Tibial nerve (tissue), 3 donors: ENCODE results near the gene AGXT.

Experiments used
- POLR2A ChIP-seq, 2 donors: fragments of 450-650 bp; IDR thresholded peaks; one replicate each; pipeline ENCODE4 v1.6.1; 2017; ENCODE audit warnings: antibody characterized with exemption in 2 of 2, mild to moderate bottlenecking in 2 of 2, moderate library complexity in 2 of 2
- TF ChIP-seq, protein P1 (sequence below), 5 experiments: fragments of 200-600 bp in 3 of 5; fragments of 450-650 bp in 2 of 5; sonication (generic) in 3 of 5; IDR thresholded peaks; one replicate each; pipeline ENCODE4 v1.5.1; 2016 to 2019; ENCODE audit warnings: antibody characterized with exemption in 5 of 5, mild to moderate bottlenecking in 3 of 5, moderate library complexity in 2 of 5

DNA sequence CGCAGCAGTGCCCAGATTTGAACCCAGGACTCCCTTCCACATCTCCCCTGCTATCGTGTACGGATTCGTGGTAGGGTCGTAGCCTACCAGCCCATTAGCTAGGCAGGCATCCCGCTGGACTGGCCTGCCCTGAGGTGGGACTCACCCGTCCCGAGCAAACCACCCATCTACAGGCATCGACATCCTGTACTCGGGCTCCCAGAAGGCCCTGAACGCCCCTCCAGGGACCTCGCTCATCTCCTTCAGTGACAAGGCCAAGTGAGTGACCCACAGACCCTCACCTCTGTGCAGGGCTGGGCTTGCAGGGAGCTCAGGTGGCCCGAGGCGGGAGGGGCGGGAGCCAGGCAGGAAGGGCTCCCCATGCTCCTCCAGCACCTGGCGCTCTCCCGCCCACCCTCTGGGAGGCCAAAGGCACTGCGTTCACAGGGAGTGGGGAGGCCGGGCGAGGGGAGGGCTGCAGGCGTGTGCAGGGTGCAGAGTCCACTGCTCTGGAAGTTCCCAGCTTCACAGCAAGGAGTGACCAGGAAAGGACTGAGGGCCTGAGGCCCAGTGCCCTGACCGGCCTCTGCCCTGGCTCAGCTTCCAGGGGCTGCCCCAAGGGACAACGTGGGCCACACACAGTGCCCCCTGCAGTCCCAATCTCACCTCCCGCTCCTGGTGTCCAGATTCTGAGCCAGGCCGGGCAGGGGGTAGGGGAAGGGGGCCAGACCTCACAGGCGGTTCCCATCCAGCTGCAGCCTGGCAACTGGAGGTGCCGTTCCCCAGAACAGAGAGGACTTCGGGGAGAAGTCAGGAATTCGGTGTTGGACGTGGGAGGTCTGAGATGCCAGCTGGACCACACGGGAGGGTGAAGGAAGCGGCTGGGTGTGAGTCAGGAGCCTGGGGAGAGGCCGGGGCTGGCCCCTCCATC is 5.4 kb downstream of the AGXT start:
- TF ChIP-seq, protein P1, sequence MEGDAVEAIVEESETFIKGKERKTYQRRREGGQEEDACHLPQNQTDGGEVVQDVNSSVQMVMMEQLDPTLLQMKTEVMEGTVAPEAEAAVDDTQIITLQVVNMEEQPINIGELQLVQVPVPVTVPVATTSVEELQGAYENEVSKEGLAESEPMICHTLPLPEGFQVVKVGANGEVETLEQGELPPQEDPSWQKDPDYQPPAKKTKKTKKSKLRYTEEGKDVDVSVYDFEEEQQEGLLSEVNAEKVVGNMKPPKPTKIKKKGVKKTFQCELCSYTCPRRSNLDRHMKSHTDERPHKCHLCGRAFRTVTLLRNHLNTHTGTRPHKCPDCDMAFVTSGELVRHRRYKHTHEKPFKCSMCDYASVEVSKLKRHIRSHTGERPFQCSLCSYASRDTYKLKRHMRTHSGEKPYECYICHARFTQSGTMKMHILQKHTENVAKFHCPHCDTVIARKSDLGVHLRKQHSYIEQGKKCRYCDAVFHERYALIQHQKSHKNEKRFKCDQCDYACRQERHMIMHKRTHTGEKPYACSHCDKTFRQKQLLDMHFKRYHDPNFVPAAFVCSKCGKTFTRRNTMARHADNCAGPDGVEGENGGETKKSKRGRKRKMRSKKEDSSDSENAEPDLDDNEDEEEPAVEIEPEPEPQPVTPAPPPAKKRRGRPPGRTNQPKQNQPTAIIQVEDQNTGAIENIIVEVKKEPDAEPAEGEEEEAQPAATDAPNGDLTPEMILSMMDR (IDR thresholded peaks at IDR 0.05), result no peak
- no peak for TF ChIP-seq POLR2A (IDR thresholded peaks at IDR 0.05)
